GM12874 (cell line): Measurements from ENCODE around the gene PRXL2A.

Source experiments
- TF ChIP-seq, protein P1 (sequence below): IDR thresholded peaks from 2 replicates; pipeline ENCODE4 v1.5.1; 2011; ENCODE audit warnings: low read depth, mild to moderate bottlenecking, control low read depth, low read length, moderate library complexity; ENCODE audit not compliant: insufficient read depth

PRXL2A gene

DNA sequence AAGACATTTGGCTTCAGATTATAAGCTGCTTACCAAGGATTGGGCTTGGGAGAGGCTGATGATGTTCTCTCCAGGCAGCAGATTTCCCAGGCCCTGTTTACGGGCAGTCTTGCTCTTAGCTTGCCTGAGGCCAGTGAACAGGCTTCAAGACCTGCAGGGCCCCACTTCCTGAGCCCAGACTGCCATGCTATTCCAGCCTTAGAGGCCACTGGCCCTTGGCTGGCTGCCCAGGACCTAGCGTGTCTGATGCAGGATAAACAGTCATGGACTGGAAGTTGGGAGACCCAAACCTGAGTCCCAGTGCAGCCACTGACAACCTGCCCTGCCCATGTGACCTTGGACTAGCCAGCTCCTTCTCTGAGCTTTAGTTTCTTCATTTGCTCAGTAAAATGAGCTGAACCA is 2.9 kb downstream of the PRXL2A start:
- TF ChIP-seq, protein P1, sequence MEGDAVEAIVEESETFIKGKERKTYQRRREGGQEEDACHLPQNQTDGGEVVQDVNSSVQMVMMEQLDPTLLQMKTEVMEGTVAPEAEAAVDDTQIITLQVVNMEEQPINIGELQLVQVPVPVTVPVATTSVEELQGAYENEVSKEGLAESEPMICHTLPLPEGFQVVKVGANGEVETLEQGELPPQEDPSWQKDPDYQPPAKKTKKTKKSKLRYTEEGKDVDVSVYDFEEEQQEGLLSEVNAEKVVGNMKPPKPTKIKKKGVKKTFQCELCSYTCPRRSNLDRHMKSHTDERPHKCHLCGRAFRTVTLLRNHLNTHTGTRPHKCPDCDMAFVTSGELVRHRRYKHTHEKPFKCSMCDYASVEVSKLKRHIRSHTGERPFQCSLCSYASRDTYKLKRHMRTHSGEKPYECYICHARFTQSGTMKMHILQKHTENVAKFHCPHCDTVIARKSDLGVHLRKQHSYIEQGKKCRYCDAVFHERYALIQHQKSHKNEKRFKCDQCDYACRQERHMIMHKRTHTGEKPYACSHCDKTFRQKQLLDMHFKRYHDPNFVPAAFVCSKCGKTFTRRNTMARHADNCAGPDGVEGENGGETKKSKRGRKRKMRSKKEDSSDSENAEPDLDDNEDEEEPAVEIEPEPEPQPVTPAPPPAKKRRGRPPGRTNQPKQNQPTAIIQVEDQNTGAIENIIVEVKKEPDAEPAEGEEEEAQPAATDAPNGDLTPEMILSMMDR: no peak

DNA sequence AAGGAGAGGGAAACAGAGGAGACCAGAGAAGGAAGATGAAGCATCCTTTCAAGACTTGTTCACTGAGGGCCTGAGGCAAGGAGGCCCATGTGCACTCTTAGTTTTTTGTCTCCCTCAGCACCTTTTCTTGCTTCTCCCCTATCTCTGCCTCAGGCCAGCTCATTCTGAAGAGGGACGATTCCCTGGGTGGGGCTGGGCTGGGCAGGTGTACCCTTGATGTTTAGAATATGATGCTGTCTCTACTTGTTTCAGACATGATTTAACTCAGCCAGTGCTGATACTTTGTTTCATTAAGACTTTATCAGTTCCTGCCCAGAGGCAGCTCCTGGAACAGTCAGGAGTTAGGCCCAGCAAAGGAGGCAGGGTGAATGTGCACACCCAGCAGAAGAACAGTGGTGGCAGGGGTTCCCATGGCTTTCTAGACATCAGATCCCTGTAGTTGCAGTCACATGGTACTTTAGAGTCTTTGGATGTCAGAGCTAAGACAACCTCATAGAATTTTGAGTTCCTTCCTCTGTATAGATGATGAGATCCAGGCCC is 3.4 kb downstream of the PRXL2A start:
- TF ChIP-seq, protein P1: no peak

DNA sequence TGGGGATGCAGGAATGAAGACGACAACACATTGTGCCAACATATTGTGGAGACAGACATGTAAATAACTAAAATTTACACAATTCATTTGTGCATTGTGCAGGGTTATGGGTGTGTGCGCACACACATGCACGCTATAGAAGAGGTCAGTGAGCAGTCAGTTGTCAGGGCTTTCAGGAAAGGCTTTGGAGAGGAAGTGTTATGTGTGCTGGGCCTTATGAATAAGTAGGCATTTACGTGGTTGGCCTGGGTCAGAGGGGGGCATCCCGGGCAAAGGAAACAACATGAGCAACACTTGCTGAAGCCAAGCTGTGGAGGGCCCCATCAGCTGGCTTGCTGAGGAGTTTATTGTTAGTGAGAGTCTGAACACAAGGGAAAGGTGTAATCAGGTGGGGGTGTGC is 4.1 kb downstream of the PRXL2A start:
- TF ChIP-seq, protein P1: no peak

DNA sequence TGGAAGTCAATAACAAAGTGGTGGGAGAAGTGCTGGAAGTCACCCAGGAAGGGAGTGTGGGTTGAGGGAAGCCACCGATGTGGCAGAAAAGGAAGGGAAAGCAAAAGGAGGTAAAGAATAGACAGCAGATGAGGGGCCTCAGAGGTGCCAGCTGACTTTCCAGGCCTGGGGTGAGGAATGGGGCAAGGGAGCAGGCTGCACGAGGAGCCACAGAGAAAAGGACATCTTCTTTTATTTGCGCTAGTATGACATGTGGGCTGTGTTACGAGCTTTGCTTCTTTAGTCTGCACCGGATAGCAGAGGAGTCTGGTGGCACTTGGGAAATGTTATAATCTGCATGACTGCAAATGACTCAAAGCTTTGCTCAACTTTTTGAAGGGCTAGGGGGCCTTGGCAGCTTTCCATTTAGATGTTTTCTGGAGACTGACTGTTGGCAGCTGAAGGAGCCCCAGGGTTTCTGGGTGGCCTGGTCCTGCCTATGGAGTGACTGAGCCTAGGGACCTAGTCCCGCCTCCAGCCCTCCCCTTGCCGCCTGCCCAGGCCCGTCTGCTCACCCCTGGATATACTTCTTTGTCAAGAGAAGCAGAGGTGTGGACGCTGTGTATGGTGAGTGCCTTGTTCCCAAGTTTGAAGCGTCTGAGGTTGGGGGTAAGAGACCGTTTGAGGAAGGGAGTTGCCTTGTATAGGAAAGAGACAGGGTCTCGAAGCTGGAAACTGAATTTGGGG is 5.1 kb downstream of the PRXL2A start:
- TF ChIP-seq, protein P1: no peak

DNA sequence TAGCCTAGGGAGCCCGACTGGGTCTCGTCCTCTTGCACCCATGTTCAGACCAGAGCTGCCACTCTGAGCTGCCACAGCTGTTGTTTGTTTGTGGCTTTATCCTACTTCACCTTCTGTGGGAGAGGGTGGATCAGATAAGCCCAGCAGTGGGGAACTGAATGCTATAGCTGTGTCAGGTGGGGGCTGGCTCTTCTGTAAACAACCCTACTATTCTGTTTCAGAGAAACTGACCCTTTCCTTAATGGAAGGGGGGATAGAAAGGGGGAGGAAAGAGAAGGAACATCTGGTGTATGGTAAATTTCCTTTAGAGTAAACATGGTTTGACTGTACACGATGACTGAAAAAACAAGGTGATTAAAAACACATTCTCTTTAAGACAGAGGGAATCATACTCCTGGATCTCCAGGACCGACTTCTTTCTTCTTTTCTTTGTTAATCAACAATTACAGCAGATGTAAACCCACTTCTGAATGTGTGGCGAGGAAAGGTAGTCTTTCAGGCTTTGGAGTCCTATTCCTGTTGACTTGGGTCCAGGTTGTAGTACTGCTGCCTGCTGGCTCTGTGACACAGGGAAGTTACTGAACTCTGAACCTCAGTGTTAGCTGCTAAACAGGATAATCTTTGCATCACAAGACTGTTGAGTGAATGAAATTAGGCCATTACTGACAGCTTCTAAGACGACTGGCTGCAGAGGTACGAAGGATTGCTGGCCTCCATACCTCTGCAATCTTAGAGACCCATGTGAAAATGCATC is 6.0 kb downstream of the PRXL2A start:
- TF ChIP-seq, protein P1: no peak

DNA sequence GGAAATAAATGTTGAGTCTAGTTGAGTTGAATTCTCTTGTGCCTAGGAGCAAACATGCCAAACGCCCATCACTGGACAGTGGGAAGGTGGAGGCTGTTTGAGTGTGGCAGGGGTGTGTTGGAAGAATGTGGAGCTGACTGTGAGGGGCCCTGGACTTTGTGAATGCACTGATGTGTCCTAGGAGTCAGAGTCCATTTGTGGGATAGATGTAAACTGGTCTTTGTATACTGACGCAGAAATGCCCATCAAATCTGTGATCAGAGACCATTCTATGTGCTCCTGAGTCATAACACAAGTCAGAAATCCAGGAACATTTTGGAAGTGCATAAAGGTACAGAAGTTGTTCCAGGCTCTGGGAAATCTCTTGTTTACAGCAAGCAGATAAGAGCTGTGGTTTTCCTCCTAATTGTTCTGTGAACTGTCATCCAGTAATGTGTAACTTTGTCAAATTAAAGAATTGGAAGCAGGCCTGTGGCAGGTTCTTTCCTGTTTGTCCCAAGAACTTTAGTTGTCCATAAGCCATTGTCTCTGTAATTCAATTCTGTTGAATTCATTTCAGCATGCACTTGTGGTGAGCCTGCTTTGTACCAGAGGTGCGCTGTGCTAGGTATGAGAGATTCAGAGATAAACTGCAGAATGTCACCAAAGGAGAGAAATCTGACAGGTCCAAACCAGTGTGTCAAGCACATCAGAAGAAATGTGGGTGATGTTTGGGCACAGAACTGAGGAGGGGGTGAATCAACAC is 7.6 kb downstream of the PRXL2A start:
- TF ChIP-seq, protein P1: no peak
